ENCODE results near the gene PI4K2A.

- TF ChIP-seq POLR2A (IDR thresholded peaks at IDR 0.05; ENCODE audit: low read depth, low read length) (no peak), TAF1 (IDR thresholded peaks at IDR 0.05; ENCODE audit: borderline replicate concordance, low read depth, low read length) (no peak)
Observed at GRCh38 chr10:97656777-97657176, 16.3 kb downstream of the PI4K2A start.
